GM23248 (cell line): ENCODE measurements around the gene DTX4.

Source experiments
- EZH2 ChIP-seq: fragments of 200-600 bp; sonication (generic); IDR thresholded peaks from 2 replicates; pipeline ENCODE4 v1.6.1; 2018; ENCODE audit warnings: antibody characterized with exemption, mild to moderate bottlenecking; ENCODE audit not compliant: insufficient read depth, poor library complexity, severe bottlenecking
- EZH2phosphoT487 ChIP-seq: fragments of 200-600 bp; sonication (generic); IDR thresholded peaks from 2 replicates; pipeline ENCODE4 v1.6.1; 2018; ENCODE audit warnings: antibody characterized with exemption, moderate library complexity, mild to moderate bottlenecking, low read depth; ENCODE audit not compliant: insufficient read depth

DNA sequence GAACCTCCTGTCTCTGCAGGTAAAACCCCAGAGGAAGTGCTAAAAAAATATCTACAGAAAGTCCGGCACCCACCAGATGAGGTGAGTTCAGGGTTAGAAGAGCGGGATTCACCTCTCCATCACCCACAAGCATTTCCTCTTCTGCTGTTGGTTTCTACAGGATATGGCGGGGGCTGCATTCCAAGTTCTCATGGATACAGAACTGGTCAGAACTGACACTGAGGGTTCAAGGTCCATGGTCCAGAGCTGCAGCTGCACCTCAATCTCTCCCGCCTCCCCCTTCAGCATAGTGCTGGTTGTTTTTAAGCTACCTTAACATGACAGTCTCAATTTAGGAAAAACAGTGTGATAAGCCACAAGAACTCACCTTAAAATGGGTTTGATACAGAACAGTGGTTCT, 19.2 kb downstream of the DTX4 start:
- no peak for TF ChIP-seq EZH2
- TF ChIP-seq EZH2phosphoT487 = no peak
